Left hindlimb (tissue), 1 donor: ENCODE measurements around the gene GNA14.
"Not testable (repeated sequence)": the region's sequence is repeated elsewhere in the genome, so short reads cannot be mapped to it uniquely, and the experiment has no call there.

Experiments used
- DNase-seq: peaks from one replicate; pipeline ENCODE4 v3.0.0-alpha.2; 2018

GNA14 gene

DNA sequence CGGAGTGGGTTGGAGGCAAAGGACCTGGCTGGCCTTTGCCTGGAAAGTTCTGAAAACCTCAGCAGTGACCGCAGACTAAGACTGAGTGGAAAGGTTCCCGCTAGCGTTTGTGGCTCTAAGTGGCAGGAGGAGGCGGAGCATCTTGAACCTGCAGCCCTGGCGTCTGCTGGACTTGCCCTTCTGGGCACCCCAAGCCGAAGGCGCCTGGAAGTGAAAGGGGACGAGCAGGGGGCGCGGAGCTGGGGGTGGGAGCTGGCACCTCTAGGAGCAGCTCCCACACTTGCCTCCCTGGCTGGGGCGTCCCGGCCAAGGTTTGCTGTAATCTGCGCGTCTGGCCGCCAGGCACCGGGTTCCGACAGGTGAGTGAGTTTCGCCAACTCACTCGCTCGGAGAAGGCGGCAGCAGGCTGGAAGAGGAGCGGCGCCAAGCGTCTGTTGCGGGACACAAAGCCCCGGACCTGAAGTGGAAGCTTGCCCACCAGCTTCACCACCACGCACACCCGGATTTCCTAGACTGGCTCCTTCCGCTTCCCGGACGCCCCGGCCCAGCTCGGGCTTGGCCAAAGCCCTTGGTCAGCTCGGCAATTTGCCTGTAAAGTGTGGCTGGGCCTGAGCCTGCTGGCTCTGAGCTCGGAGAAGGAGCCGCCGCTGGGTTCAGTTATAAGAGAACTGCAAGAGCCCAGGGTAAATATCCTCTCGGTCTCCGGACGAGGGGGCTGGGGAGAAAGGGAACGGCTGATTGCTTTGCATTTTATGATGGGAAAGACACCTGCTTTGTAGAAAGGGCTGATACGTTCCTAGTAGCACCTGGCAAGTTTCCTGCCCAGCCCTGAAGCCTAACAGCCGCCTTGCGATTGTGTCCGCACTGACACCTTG lies at the start of gene GNA14:
TSS of gene GNA14 (minus strand) at position 89 of the 875 bp plus-strand sequence. CDS start 529 bp downstream, outside the sequence.
- peak; percentile 71 for DNase-seq

DNA sequence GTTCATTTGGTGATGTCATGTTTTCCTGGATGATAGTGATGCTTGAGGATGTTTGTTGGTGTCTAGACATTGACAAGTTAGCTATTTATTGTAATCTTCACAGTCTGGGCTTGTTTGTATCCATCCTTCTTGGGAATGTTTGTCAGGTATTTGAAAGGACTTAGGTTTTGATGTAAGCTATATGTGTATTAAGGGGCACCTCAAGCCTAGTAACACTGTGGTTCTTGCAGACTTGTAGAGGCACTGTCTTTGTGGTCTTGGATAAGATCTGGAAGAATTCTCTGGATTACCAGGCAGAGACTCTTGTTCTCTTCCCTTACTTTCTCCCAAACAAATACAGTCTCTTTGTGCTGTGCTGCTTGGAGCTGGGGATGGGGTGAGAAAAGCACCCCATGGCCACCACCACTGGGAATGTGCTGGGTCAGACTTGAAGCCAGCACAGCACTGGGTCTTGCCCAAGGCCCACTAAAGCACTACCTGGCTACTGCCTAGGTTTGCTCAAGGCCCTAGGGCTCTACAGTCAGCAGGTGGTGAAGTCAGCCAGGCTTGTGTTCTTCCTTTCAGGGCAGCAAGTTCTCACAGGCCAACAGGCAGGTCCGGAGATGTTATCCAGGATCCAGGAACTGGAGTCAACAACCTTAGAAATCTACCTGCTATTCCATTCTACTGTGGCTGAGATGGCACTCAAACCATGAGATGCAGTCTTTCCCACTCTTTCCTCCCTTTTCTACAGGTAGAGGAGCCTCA lies 49.3 kb upstream of the GNA14 start:
- DNase-seq: no peak

DNA sequence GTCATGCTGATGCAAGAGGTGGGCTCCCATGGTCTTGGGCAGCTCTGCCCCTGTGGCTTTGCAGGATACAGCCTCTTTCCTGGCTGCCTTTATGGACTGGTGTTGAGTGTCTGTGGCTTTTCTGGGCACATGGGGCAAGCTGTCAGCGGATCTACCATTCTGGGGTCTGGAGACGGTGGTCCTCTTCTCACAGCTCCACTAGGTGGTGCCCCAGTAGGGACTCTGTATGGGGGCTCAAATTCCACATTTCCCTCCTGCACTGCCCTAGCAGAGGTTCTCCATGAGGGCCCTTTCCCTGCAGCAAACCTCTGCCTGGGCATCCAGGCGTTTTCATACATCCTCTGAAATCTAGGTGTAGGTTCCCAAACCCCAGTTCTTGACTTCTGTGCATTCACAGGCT lies 42.6 kb upstream of the GNA14 start:
- not testable (repeated sequence) for DNase-seq

DNA sequence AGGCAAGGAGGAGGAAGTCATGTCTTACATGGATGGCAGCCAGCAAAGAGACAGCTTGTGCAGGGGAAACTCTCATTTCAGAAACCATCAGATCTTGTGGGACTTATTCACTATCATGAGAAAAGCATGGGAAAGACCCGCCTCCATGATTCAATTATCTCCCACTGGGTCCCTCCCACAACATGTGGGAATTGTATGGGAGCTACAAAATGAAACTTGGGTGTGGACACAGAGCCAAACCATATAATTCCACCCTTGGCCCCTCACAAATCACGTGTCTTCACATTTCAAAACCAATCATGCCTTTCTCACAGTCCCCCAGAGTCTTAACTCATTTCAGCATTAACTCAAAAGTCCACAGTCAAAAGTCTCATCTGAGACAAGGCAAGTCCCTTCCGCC lies 42.0 kb upstream of the GNA14 start:
- DNase-seq: not testable (repeated sequence)

DNA sequence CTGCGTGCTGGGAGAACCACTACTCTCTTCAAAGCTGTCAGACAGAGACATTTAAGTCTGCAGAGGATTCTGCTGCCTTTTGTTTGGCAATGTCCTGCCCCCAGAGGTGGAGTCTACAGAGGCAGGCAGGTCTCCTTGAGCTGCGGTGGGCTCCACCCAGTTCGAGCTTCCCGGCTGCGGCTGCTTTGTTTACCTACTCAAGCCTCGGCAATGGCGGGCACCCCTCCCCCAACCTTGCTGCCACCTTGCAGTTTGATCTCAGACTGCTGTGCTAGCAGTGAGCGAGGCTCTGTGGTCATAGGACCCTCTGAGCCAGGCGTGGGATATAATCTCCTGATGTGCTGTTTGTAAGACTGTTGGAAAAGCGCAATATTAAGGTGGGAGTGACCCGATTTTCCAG lies 39.6 kb upstream of the GNA14 start:
- not testable (repeated sequence) for DNase-seq

DNA sequence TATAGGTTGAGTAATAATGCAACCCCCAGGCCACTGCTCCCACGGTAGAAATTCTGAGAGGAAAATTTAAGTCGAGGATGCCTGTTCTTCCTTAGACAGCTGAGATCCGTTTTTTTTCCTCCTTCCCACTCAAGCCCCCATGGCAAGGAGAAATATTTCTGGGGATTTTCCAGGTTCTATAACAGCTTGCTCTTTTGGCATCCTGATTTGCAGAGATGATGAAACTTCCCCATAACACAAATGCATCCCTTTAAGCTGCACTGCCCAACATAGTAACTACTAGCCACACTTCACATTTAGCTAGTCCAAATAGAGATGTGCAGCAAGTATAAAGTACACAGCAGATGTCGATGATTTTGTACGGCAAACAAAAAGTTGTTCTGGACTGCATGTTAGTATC lies 32.5 kb upstream of the GNA14 start:
- DNase-seq: no peak

DNA sequence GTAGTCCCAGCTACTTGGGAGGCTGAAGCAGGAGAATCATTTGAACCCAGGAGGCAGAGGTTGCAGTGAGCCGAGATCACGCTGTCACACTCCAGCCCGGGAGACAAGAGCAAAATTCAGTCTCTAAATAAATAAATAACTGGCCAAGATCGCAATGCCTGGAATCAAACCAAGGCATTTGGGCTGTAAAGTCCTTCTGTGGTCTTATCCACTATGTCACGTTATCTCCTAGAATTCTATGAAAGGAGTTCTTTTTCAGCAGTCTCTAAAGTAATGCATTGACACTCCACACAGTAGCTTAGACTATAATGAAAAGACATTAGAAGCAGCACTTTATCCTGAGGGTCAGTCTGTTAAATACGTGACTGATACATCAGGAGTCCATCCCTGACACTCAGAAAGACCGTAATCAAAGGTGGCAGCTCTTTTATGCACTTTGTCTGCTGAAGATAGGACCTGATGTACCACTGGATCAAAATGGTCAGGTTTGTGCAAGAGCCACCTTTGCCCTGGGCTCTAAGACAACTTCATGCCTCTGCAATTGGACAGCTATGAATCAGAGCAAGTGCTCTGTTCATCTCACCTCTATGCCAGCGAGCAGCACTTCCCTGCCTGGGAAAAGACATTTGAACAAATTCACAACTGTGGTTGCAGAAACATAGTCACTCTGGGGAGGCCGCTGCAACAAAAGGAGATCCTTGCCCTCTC lies 31.7 kb upstream of the GNA14 start:
- no peak for DNase-seq

DNA sequence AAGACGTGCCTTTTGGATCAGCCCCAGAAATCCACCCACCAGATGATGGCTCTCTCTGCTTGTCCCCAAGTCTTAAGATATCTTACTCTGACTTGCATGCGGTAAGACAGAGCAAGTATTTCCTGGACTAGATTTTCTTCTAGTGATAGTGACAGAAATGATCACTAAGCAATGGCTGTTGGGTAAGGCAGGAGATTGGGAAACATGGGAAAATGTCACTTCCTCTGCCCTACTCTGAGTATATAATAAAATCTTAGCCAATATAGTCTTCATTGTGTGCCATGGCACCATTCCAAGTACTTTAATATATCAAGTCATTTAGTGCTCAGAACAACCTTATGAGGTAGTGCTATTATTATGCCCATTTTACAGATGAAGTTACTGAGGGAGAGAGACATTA lies 31.0 kb upstream of the GNA14 start:
- DNase-seq: no peak

DNA sequence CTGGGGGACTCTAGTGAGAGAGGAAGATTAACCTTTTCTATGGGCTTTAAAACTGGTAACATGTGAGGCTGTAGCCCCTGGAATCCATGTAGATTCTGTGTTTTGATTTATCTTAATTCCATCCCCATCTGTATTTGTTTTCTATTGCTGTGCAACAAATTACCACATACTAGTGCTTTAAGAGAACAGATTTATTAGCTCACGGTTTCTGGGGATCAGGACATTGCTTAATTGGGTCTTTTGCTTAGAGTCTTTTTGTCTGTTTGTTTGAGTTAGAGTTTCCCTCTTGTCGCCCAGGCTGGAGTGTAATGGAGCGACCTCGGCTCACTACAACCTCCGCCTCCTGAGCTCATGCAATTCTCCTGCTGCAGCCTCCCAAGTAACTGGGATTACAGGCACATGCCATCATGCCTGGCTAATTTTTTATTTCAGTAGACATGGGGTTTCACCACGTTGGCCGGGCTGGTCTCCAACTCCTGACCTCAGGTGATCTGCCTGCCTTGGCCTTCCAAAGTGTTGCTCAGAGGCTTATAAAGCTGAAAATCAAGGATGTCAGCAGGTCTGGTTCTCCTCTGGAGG lies 29.9 kb upstream of the GNA14 start:
- DNase-seq: no peak

DNA sequence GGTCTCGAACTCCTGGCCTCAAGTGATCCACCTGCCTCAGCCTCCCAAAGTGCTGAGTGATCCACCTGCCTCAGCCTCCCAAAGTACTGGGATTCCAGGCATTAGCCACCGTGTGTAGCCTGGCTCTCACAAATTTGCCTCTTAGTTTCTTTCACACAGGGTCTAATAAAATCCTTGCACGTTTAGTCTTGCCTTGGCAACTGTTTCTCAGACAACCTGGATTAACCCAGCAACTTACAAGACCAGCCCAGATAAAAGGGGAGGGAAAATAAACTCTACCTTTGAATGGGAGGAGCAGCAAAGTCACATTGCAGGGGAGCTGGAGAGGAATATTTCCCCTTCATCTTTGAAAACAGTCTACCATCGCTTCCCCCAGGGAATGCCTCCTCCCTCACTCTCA lies 29.3 kb upstream of the GNA14 start:
- no peak for DNase-seq

DNA sequence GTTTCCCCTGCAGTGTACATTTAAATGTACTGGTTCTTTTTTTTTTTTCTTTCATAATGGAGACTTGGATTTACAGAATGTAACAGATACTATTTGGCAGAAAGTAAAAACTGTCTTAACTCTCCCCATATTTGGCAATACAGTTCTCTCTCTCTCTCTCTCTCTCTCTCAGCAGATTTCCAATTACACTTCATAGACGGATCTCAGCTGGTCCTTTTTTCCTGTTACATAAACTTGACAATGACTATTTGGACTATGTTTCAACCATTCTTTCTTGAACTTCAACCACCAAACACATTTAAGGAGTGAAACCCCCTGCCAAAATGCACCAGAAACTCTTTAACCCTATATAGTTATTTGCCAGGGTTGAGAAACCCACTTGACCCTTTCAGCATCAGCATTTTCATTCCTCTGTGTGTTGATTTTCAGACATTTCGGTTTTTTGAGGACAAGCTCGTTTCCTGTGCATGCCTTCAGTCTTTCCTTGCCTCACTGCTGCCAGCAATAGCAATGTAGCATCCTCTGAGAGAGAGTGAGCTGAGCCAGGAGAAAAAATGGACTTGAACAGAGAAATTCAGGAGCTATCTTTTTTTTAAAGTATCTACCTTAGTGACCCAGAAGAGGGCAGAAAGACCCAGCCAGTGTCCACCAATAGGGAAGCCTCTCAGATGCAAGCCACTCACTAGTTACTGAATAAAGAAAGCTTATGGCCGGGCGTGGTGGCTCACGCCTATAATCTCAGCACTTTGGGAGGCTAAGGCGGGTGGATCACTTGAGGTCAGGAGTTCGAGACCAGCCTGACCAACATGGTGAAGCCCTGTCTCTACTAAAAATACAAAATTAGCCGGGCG lies 26.0 kb upstream of the GNA14 start:
- no peak for DNase-seq

DNA sequence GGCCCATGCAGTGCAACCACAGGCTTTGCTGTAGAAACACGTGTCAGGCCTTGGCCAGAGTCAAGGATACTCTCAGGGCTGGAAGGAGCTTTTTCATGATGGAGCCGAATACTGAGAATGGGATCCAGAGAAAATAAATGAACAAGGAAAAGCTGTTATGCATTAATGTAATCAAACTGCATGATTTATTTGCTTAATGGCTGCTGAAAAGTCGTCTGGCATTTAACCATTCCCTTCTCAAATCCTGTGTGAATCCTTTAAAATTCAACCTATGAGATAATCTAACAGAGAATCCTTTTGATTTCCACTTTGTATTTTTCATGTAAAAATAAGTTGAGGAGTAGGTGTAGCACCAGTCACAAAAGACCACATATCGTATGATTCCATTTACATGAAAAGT lies 24.1 kb upstream of the GNA14 start:
- DNase-seq: no peak

DNA sequence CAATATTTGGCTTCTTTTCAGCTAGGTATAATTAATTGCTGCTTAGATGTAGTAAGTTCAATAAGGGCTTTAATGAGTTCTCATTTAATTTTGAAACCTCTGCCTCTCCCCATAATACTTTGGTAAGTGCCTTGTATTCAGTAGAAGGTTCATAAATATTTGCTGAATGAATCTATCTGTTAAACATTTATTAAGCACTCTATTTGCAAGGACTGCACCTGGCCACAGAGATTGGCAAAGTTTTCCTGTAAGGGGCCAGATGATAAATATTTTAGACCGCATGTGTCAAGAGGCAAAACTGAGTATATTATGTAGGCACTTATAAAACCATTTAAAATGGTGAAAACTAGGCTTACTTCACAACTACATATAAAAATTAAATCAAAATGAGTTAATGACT lies 19.0 kb upstream of the GNA14 start:
- no peak for DNase-seq

DNA sequence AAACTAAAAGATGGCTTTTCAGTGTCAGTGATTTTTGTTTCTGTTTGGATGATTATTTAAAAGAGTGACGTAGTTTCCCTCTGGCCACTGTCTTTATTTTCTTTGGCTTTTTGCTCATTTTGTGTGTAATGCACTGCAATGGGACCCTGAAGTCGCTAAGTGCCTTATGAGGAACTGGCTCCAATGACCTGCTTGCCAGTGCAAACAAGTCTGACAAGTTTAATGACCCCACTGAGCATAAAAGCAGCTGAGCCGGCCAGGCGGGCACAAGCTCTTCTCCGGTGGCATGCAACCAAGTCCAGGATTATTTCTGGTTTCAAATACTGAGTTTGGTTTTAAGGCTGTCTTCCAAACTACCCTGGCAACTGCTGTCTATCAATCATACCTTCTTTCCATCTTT lies 15.6 kb upstream of the GNA14 start:
- peak; percentile 45 for DNase-seq

DNA sequence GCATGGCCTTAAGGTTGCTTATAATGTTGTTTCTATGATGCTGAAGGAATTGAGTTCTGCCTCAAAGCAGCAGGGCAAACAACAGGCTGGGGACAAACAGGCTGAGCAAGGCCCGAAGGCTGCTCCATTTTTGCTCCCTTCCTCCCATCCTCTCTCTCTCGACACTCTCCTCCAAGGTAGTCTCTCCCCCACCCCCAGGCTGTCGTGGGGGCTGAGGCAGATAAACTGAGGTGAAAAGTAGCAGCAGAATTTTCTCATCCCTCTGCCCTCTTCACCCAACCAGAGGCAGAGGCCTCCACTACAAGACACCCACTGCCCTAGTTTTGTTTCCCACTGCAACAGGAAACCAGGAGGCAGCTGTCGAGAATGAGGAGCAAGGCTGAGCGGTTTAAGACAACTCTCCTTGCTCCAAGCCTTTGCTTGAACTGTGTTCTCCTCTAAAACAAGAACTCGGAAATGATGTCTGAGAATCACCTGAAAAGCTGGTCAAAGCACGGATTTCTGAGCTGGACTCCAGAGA lies 13.5 kb upstream of the GNA14 start:
- DNase-seq: no peak

DNA sequence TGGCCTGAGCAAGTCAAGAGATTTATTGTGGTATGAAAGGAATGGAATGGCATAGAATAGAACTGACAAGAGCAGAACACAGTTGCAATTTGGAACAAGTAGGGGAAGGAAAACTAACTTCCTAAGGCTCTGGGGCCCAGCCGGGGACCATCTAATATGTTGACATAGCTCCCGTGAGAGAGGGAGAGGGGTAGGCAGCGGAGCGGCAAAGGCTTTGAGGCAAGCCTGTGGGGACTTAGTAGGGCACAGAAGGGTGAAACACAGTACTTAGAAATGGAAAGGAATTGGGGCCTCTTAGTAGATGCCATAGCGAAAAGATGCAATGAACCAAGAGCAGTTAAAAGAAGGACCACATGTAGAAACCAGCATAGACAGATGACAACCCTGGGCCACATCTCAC lies 11.8 kb upstream of the GNA14 start:
- DNase-seq: no peak

DNA sequence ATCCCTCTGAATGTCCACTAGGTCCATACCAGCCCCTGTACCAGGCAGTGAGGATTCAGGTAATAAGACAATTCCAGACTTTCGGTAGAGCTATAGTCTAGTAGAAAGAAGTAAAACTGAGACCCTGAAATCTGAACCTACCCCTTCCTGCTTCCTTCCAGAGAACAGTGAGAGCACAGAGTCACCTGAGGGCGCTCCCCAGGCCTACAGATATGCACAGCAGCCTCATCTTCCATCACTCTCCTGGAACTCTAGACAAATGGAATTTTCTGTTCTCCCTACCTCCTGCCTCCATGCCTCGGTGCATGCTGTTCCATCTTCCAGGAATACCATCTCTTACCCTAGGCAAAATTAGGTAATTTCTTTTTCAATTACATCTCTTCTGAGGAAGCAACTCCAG lies 3.1 kb upstream of the GNA14 start:
- no peak for DNase-seq

DNA sequence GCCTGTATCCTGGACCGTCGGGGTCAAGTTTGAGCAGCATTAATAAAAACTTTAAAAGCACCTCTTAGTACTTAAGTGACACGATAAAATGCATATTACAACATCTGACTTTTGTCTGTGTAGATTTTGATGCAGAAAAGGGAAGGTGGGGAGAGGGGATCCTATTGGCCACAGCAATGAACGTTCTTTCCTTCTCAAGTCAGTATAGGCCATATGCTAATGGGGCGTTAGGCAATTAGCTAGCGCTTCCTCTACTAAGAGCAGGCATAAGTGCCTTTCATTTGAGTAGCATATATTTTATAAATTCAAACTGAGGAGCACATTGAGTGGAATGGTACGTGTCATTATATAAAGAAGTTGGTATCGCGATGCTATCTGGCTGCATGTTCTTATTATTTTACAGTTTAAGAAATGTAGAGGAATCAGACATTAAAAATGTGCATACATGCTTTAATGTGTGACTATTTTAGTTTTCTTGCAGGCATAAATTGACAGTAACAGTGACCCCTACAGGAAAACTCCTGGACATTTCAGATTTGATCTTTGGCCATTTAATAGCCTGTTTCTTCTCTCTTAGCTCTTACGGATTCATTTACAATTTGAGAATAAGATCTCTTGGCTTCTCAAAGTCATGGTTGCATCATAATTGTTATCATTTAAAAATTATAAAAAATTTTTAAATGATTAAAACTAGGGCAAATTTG lies 1.1 kb upstream of the GNA14 start:
- DNase-seq: no peak

DNA sequence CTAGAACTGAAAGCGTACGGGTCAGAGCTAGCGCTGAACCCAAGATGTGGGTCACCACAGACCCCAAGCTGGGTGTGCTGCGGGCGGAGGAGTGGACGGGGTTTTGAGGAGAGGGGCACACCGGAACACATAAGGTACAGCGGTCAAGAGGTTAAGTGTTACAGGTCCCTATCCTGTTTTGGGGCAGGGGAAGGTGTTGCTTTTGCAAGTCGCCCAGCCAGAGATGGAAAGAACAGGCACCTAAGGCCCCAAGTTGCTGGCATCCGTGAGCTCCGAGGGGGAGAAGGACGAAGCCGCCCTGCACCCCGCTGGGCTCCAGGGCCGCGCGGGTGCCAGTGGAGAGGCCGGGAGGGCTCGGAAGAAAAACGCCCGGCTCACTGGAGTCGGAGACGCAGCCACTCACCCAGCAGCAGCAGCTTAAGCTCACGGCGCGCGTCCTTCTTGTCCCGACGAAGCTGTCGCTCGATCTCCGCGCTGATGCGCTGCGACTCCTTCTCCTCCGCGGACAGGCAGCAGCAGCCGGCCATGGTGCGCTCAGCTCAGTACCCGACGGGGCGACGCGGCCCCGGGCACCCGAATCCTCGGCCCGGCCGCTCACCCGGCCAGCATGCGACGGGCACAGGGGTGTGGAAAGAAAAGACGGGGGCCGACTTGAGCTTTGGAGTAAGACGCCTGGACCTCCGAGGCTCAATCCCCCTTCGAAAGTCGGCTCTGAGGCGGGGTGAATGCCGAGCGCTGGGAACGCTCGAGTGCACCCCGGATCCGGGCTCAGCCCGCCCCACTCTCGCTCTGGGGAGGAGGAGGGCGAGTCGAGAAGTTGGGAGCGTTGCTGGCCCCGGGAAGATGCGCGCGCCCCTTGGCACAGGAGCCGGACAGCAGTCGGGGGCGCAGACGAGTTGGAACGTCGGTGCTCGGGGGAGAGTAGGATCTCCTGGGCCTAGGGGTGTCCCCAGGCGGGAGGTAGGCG lies 572 bp downstream of the GNA14 start:
- peak; percentile 53 for DNase-seq

DNA sequence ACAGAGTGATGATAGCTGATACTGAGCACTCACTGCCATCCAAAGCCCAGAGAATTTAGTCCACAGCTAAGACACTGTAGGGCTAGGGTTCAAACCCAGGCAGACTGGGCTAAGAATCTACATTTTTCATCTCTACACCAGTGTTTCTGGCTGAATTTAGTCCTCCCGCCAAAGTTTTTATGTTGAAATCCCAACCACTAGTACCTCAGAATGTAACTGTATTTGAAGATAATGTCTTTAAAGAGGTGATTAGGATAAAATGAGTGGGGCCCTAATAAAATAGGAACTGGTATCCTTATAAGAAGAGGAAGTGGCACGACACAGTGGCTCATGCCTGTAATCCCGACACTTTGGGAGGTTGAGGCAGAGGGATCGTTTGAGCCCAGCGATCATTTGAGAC lies 4.3 kb downstream of the GNA14 start:
- no peak for DNase-seq
